Measurements from ENCODE around the gene SGTA. TPM values are rescaled to one million over a fixed set of nuclear protein-coding genes. Genes with fewer than 3 reads are reported as not detected.

The SGTA gene
- total and polyA plus RNA-seq, 2 of the 13 experiments (the other 11 are each of a cell fraction or from before 2014, with no cell fraction given), result 43.9 to 47.4 TPM

- TF ChIP-seq TEF (CRISPR knock-in tag; IDR thresholded peaks at IDR 0.05) (no peak), NR3C1 (CRISPR knock-in tag; IDR thresholded peaks at IDR 0.05) (no peak), ZNF282 (IDR thresholded peaks at IDR 0.05; ENCODE audit: partially characterized antibody) (no peak), ZNF446 (CRISPR knock-in tag; IDR thresholded peaks at IDR 0.05) (no peak), SAFB2 (CRISPR knock-in tag; IDR thresholded peaks at IDR 0.05; ENCODE audit: borderline replicate concordance, low read depth) (no peak), ZBTB1 (CRISPR knock-in tag; IDR thresholded peaks at IDR 0.05; ENCODE audit: borderline replicate concordance) (no peak), ISX (CRISPR knock-in tag; conservative IDR thresholded peaks at IDR 0.05) (no peak)
- TF ChIP-seq, protein P1, sequence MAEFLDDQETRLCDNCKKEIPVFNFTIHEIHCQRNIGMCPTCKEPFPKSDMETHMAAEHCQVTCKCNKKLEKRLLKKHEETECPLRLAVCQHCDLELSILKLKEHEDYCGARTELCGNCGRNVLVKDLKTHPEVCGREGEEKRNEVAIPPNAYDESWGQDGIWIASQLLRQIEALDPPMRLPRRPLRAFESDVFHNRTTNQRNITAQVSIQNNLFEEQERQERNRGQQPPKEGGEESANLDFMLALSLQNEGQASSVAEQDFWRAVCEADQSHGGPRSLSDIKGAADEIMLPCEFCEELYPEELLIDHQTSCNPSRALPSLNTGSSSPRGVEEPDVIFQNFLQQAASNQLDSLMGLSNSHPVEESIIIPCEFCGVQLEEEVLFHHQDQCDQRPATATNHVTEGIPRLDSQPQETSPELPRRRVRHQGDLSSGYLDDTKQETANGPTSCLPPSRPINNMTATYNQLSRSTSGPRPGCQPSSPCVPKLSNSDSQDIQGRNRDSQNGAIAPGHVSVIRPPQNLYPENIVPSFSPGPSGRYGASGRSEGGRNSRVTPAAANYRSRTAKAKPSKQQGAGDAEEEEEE (CRISPR knock-in tag; IDR thresholded peaks at IDR 0.05; ENCODE audit: borderline replicate concordance), result no peak
- TF ChIP-seq, protein P2, sequence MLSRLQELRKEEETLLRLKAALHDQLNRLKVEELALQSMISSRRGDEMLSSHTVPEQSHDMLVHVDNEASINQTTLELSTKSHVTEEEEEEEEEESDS (CRISPR knock-in tag; IDR thresholded peaks at IDR 0.05; ENCODE audit: borderline replicate concordance), result no peak
Measured at GRCh38 chr19:2806736-2807378, 23.8 kb upstream of the SGTA start (continued).

DNA sequence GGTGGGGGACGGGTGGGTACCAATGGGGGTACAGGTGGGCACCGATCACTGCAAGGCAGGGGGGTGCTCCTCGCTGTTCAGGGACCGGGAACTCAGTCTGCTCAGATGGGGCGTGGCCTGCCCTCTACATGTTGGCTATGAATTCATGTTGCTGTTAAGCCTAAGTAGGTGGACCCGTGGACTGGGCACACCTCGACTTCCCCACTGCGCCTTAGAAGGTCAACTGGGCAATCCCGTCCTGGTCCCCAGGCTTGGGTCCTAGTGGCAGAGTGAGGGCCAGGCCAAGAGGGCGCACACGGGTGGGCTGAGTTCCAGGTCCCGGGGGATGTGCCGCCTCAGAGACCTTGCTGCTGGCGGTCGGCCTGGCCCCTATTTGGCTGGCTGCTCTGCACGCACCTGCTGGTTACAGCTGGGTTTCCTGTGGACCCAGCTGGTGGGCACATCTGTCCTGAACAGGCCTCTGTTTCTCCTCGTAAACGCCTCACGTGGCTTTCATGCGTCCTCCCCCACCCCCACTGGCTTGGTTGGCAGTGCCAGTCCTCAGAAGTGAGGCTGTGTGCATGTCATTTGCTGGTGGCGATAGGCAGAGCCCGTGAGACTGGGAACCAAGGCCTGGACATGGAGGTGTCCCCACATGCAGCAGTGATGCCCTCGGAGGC, 23.0 kb upstream of the SGTA start:
- H3K36me3 ChIP-seq (replicated peaks in 1 of 2; ENCODE audit: control insufficient read depth in 1 of 2, insufficient read depth in 2 of 2, low read length in 2 of 2), result peaks cover 24 to 62% of the 10 kb centered on the region in 2 experiments; a peak in 4 of 5 replicates
- FAIRE-seq (no peak), ATAC-seq (no peak), DNase-seq (ENCODE audit: low spot score) (no peak)
- no peak overlapping the region for H3K27ac ChIP-seq (ENCODE audit: extremely low read length, insufficient read depth, low read length)
- H3K9me3 ChIP-seq (ENCODE audit: low read length), result no peaks in the 10 kb centered on the region
- no peak for TF ChIP-seq HMG20A (CRISPR knock-in tag; IDR thresholded peaks at IDR 0.05; ENCODE audit: borderline replicate concordance)
- no peak for TF ChIP-seq HOXA3 (CRISPR knock-in tag; IDR thresholded peaks at IDR 0.05)
- H2AFZ ChIP-seq (ENCODE audit: low read length), result no peak overlapping the region
- WGBS (ENCODE audit: low lambda C conversion rate), result 97% methylated on average over 18 of the region's 23 CpGs
- H4K20me1 ChIP-seq (ENCODE audit: insufficient read depth, low read length), result no peaks in the 10 kb centered on the region
- ChIA-PET POLR2A (no interaction called here), CTCF (ENCODE audit: low intra/inter-chr PET ratio, low total read pairs) (no interaction called here)
- H3K4me2 ChIP-seq (ENCODE audit: low read depth, low read length), result no peak overlapping the region
- H3K4me3 ChIP-seq (replicated peaks in 1 of 3; ENCODE audit: insufficient read depth in 1 of 3, low read depth in 2 of 3, low read length in 3 of 3), result no peak overlapping the region
- intact Hi-C loops (cut with micrococcal nuclease; ENCODE audit: unreplicated experiment), result no loop called here
- H3K4me1 ChIP-seq (ENCODE audit: insufficient read depth, low read length), result peaks cover 9% of the 10 kb centered on the region
- in situ Hi-C loops (cut with HindIII; ENCODE audit: extremely low pct_ligation_motif_present, low pct_unique_long_range_greater_than_20kb), result no loop called here
- no peaks in the 10 kb centered on the region for H3K79me2 ChIP-seq (ENCODE audit: insufficient read depth, low read length)
- H3K27me3 ChIP-seq (ENCODE audit: control insufficient read depth in 1 of 2, insufficient read depth in 2 of 2, low read length in 2 of 2), result no peaks in the 10 kb centered on the region
- BruUV-seq (replicated peaks), result no TSS peak
- no peak overlapping the region for H3K9ac ChIP-seq (ENCODE audit: insufficient read depth, low read depth, low read length)

Data from HepG2 (cell line).